HG03432 (cell line): ENCODE measurements around the gene GNAO1.

Experiments
- ATAC-seq: cut with Tn5 transposase; IDR thresholded peaks from one replicate; pipeline ENCODE4 v1.9.1; 2021; ENCODE audit warnings: mild to moderate bottlenecking, moderate library complexity; ENCODE audit not compliant: unreplicated experiment

GNAO1 gene

GRCh38 chr16:56282451-56282850 lies 91.2 kb downstream of the GNAO1 start:
- ATAC-seq, result no peak

GRCh38 chr16:56284521-56284920 lies 93.2 kb downstream of the GNAO1 start:
- ATAC-seq, result no peak

DNA sequence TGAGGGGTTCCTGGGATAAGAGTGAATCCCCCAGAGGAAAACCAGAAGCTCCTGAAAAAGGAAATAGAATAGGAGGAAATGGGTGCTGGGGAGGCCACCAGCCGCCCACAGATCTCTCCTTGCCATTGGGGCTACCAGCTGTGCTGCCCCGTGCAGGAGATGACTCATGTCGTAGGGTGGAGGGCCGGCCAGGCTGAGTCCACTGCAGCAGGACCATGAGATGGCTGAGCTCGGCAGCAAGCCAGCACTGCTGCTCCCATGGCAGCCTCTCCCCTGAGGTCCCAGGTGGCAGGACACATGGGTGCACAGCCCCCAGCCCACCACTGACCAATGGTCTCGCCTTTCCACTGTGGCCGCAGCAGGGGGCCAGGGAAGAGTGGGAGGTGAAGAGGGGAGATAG lies 95.5 kb downstream of the GNAO1 start:
- no peak for ATAC-seq

- ATAC-seq, result no peak
Measured at GRCh38 chr16:56288019-56288418, 96.7 kb downstream of the GNAO1 start.

- no peak for ATAC-seq
Measured at GRCh38 chr16:56289416-56289815, 98.1 kb downstream of the GNAO1 start.

DNA sequence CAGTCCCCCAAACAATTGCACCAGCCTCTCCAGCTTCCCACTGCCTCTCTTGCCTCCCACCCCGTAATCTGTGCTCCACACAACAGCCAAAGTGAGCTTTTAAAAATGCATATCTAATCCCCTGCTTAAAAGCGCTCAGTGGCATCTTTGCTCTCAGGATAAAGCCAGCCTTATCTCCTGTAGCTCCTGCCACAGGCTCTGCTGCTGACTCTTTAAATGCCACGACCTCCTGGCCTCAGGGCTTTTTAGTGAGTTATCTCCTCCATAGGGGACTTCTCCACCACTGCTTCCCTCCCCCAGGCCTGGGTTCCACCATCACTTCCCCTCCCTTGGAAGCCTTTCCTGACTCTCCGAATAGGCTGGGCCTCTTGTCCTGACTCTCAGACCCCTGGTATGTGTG lies 98.6 kb downstream of the GNAO1 start:
- no peak for ATAC-seq

GRCh38 chr16:56294014-56294413 lies 102.7 kb downstream of the GNAO1 start:
- no peak for ATAC-seq

GRCh38 chr16:56294579-56294978 lies 103.3 kb downstream of the GNAO1 start:
- ATAC-seq, result no peak

DNA sequence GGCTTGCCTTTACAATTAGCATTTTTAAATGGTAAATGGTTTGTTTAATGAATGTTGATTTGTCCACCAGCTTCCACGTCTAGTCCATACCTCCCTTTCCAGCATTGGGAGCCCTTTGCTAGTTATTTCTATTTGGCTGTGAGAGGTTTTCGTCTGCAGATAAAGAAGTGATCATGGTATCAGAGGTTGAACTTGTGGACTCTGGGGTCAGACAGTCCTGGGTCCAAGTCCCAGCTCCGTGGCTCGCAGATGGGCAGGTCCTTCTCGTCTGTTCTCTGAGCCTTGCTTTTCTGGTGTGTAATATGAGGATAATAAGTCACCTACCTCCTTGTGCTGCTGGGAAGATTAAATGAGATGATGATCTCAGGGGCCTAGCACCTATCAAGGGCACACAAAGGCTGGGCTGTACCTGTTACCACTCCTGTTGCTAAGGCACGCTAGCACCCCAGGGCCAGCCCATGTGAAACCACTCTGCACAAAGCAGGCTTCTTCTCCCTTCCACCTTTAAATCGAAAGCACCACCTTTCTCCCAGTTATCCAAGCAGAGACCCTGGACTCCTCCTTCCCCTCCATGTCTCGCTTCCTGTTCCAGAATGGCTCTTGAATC lies 103.9 kb downstream of the GNAO1 start:
- no peak for ATAC-seq

DNA sequence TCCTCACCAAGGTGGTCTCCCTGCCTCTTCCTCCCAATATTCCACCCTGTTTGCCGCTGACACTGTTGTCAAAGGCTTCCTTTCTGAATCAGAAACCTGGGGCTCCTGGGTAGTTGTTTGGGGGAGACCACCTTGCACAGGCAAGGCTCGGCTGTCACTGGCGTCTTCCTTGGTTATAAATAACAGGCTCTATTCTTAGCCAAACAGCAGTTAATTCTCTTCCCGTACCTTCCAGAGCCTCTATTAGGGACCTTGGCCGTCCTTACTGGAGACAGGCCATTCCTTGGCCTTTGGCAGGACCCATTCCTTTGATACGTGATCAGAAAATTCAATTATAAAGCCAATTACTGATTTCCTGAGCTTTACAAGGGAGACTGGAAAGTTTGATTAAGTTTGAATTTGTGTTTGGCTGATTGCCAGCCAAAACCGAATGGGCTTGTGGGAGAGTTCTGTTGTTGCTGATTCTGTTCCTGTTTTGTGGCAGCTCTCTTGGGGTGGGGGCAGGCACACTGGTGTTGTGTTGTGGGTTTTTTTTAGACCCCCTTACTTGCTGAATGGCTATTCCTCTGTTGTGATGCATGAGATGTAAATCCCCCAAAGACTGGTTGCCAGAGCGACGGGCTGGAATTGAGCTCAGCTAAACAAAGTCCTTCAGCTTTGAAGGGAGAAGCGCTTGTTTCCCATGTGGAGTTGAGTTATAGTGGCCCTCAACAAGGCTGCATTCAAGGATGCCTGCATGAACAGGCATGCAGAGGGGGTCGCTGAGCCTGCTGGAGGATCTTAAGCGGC lies 104.6 kb downstream of the GNAO1 start:
- no peak for ATAC-seq

DNA sequence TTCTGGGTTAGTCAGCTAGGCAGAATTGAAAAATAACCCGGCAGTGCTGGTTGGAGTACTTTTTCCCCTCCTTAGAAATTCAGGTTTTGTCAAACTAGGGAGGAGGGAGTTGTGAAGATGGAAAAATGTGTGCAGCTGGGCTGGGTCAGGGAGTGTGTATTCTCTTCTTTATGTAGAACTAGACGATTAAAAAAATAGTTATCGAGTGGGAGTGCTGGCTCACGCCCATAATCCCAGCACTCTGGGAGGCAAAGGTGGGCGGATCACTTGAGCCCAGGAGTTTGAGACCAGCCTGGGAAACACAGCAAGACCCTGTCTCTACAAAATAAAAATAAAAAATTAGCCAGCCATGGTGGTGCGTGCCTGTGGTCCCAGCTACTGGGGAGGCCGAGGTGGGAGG lies 106.4 kb downstream of the GNAO1 start:
- ATAC-seq, result no peak

- ATAC-seq, result no peak
Measured at GRCh38 chr16:56298116-56298515, 106.8 kb downstream of the GNAO1 start.

- no peak for ATAC-seq
Measured at GRCh38 chr16:56298948-56299596, 107.8 kb downstream of the GNAO1 start.

- ATAC-seq, result no peak
Measured at GRCh38 chr16:56300242-56300623, 108.9 kb downstream of the GNAO1 start.

DNA sequence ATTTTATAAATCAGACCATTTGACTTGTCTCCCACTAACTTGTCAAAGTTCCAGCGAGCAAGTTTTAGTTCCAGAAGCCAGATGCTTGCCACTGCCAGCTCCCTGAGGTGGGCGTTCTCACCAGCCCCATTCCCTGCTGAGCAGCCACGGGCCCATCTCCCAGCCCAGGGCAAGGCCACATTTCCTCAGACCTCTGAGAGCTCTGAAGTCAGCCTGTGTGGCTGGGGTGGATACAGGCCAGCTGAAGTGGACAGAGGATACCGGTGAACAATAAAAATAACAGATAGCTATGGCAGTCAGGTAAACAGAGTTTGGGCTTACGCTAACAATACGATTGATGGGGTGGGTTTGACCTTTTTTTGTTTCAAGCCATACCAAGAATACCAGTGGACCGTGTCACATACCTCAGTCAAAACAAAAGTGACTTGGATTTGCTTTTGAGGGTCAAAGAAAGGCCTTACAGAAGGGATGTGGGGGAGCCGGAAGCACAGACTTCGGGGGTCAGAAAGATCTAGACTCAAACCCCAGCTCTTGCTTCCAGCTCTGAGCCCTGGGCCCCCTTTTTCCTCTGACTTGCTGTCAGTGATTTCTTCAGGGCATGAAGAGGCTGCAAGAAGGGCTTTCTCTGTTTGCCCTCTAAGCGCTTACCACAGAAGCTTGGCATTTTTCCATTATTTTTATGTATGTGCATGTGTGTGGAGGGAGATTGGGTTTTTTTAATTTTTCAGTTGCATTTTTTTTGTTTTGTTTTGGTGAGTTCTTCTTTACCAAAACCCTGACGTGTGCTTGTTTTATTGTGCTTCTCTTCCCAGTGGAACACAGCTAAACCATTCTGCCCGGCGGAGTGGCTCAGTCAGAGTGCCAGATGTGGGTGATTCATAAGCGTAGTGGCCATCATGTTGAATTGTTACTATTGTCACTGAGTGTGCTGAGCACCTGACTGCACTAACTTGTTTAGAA lies 109.9 kb downstream of the GNAO1 start:
- no peak for ATAC-seq

- ATAC-seq, result no peak
Measured at GRCh38 chr16:56302506-56302905, 111.2 kb downstream of the GNAO1 start.

- ATAC-seq, result no peak
Measured at GRCh38 chr16:56303066-56303715, 111.9 kb downstream of the GNAO1 start.

DNA sequence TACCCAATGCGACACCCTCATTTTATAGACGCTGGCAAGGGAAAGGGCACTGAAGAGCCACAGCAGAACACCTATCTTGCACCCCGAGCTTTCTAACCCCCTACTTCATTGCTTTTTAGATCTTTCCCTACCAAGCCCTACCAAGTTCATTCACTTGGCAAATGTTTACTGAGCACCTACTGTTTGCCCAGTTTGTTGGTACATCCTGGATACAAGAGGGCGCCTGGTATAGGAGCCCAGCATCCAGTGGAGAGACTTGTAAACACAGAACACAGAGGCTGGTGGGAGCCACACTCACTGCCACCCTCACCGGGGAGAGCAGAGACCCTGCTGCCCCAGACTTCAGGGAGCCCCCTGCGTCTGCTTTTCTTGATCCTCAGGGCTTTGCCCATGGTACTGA lies 112.6 kb downstream of the GNAO1 start:
- no peak for ATAC-seq

DNA sequence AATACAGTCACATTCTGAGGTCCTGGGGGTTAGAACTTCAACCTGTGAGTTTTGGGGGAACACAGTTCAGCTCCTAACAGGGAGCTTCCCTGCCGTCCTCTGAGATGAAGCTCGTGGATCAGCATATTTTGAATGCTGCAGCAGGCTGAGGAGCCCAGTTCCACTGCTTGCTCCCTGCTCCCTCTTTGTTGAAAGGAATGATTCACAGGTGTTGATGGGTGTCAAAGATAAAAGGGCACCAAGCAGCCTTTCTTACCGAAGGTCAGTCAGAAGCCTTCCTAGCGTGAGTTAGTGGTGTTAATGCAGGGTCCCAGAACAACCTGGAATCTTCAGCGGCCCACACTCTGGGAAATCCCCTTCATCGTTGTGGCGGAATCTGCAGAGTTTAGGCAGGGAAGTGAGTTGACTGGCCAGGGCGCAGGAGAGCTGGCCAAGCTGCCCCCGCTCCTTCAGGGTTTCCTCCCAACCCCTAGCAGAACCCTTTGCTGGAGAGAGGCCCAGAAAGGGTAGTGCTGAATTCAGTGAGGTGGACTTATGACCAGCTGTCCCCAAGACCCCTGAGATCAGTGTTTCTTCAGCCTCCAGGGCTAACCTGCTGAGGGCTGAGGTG lies 114.8 kb downstream of the GNAO1 start:
- no peak for ATAC-seq
